Measurements from ENCODE around the gene TSEN15.

TSEN15 gene

GRCh38 chr1:184051138-184051484 lies 419 bp upstream of the TSEN15 start:
- in situ Hi-C loops (cut with MboI; ENCODE audit: low sequenced_read_pairs) = no loop called here

- in situ Hi-C loops (cut with MboI; ENCODE audit: low sequenced_read_pairs) = no loop called here
These were observed 647 bp downstream of the TSEN15 start for GRCh38 chr1:184052194-184052559.

GRCh38 chr1:184052750-184053149 lies 1.2 kb downstream of the TSEN15 start:
- in situ Hi-C loops (cut with MboI; ENCODE audit: low sequenced_read_pairs) = no loop called here

GRCh38 chr1:184053881-184054280 lies 2.4 kb downstream of the TSEN15 start:
- in situ Hi-C loops (cut with MboI; ENCODE audit: low sequenced_read_pairs) = no loop called here

GRCh38 chr1:184056921-184057555 lies 5.5 kb downstream of the TSEN15 start:
- in situ Hi-C loops (cut with MboI; ENCODE audit: low sequenced_read_pairs) = no loop called here

- in situ Hi-C loops (cut with MboI; ENCODE audit: low sequenced_read_pairs) = no loop called here
These were observed 8.4 kb downstream of the TSEN15 start for GRCh38 chr1:184059887-184060286.

- in situ Hi-C loops (cut with MboI; ENCODE audit: low sequenced_read_pairs) = no loop called here
These were observed 8.8 kb downstream of the TSEN15 start for GRCh38 chr1:184060316-184060715.

GRCh38 chr1:184061396-184062003 lies 10.0 kb downstream of the TSEN15 start:
- in situ Hi-C loops (cut with MboI; ENCODE audit: low sequenced_read_pairs) = no loop called here

- in situ Hi-C loops (cut with MboI; ENCODE audit: low sequenced_read_pairs) = no loop called here
These were observed 11.2 kb downstream of the TSEN15 start for GRCh38 chr1:184062640-184063286.

- in situ Hi-C loops (cut with MboI; ENCODE audit: low sequenced_read_pairs) = no loop called here
These were observed 14.0 kb downstream of the TSEN15 start for GRCh38 chr1:184065559-184065958.

- in situ Hi-C loops (cut with MboI; ENCODE audit: low sequenced_read_pairs) = no loop called here
These were observed 16.8 kb downstream of the TSEN15 start for GRCh38 chr1:184068354-184068753.

GRCh38 chr1:184069675-184070074 lies 18.1 kb downstream of the TSEN15 start:
- in situ Hi-C loops (cut with MboI; ENCODE audit: low sequenced_read_pairs) = no loop called here

GRCh38 chr1:184072376-184072775 lies 20.8 kb downstream of the TSEN15 start:
- in situ Hi-C loops (cut with MboI; ENCODE audit: low sequenced_read_pairs) = no loop called here

- in situ Hi-C loops (cut with MboI; ENCODE audit: low sequenced_read_pairs) = no loop called here
These were observed 22.9 kb downstream of the TSEN15 start for GRCh38 chr1:184074383-184074782.

GRCh38 chr1:184075055-184076029 lies 23.8 kb downstream of the TSEN15 start:
- in situ Hi-C loops (cut with MboI; ENCODE audit: low sequenced_read_pairs) = loop anchor here (25.0 kb wide), 2 partner anchors 487 to 587 kb away; no protein-coding TSS in a partner anchor

GRCh38 chr1:184078564-184079249 lies 27.2 kb downstream of the TSEN15 start:
- in situ Hi-C loops (cut with MboI; ENCODE audit: low sequenced_read_pairs) = loop anchor here (25.0 kb wide), 2 partner anchors 484 to 584 kb away; no protein-coding TSS in a partner anchor

GRCh38 chr1:184080309-184080708 lies 28.8 kb downstream of the TSEN15 start:
- in situ Hi-C loops (cut with MboI; ENCODE audit: low sequenced_read_pairs) = loop anchor here (25.0 kb wide), 2 partner anchors 482 to 582 kb away; no protein-coding TSS in a partner anchor

GRCh38 chr1:184082541-184083415 lies 31.2 kb downstream of the TSEN15 start:
- in situ Hi-C loops (cut with MboI; ENCODE audit: low sequenced_read_pairs) = loop anchor here (25.0 kb wide), 2 partner anchors 480 to 580 kb away; no protein-coding TSS in a partner anchor

GRCh38 chr1:184085667-184086066 lies 34.1 kb downstream of the TSEN15 start:
- in situ Hi-C loops (cut with MboI; ENCODE audit: low sequenced_read_pairs) = loop anchor here (25.0 kb wide), 2 partner anchors 477 to 577 kb away; no protein-coding TSS in a partner anchor

All from HL-60/S4 (cell line).